Esophagus squamous epithelium (tissue), 4 donors: ENCODE results near the gene DIS3L2.

ENCODE experiments used
- CTCF ChIP-seq, 6 experiments: fragments of 450-650 bp in 4 of 6; fragments of 200-600 bp in 2 of 6; sonication (generic) in 2 of 6; IDR thresholded peaks; one replicate each; pipeline ENCODE4 v1.5.1; 2016 to 2019; ENCODE audit warnings: antibody characterized with exemption in 6 of 6, mild to moderate bottlenecking in 4 of 6, moderate library complexity in 4 of 6
- POLR2A ChIP-seq, 4 donors: fragments of 450-650 bp; IDR thresholded peaks; one replicate each; pipeline ENCODE4 v1.6.1; 2017; ENCODE audit warnings: antibody characterized with exemption in 4 of 4, mild to moderate bottlenecking in 4 of 4, moderate library complexity in 3 of 4

- TF ChIP-seq CTCF (IDR thresholded peaks at IDR 0.05), result no peak
- TF ChIP-seq POLR2A (IDR thresholded peaks at IDR 0.05), result no peak
Observed at GRCh38 chr2:232351686-232352510, 390.4 kb downstream of the DIS3L2 start.
